GM12891 (cell line): Measurements from ENCODE around the gene MXD1.

Experiments used
- PAX5 ChIP-seq: IDR thresholded peaks from 2 replicates; pipeline ENCODE4 v1.6.1; 2011; ENCODE audit warnings: low read length, moderate library complexity, mild to moderate bottlenecking; ENCODE audit not compliant: insufficient read depth, severe bottlenecking
- POLR2A ChIP-seq: IDR thresholded peaks from 2 replicates; pipeline ENCODE4 v1.6.1; 2011; ENCODE audit warnings: low read depth, low read length, control low read depth
- POLR2AphosphoS5 ChIP-seq: IDR thresholded peaks from 2 replicates; pipeline ENCODE4 v1.6.1; 2011; ENCODE audit warnings: low read depth, low read length, control low read depth
- POU2F2 ChIP-seq: IDR thresholded peaks from 2 replicates; pipeline ENCODE4 v1.6.1; 2011; ENCODE audit warnings: low read depth, mild to moderate bottlenecking, control low read depth, low read length, moderate library complexity
- SPI1 ChIP-seq: IDR thresholded peaks from 2 replicates; pipeline ENCODE4 v1.6.1; 2011; ENCODE audit warnings: low read depth, low read length, control low read depth
- TAF1 ChIP-seq: IDR thresholded peaks from 2 replicates; pipeline ENCODE4 v1.6.1; 2011; ENCODE audit warnings: low read depth, low read length, control low read depth

- TF ChIP-seq POLR2A (no peak), POLR2AphosphoS5 (no peak), TAF1 (no peak), PAX5 (no peak), POU2F2 (no peak), SPI1 (no peak)
Observed at GRCh38 chr2:69937968-69938367, 23.1 kb downstream of the MXD1 start.
